HPDE6-E6E7 (cell line): Measurements from ENCODE around the gene PCNP.
A peak's percentile ranks its signal among the peaks of the same experiment; 100 is the strongest.
"Not testable (repeated sequence)": the region's sequence is repeated elsewhere in the genome, so short reads cannot be mapped to it uniquely, and the experiment has no call there.

Experiments
- DNase-seq: peaks from one replicate; pipeline ENCODE4 v3.0.0; 2011; ENCODE audit warnings: missing footprints; ENCODE audit errors: extremely low spot score

PCNP gene

GRCh38 chr3:101633186-101633585 lies 59.2 kb downstream of the PCNP start:
- DNase-seq = no peak

GRCh38 chr3:101634591-101635196 lies 60.7 kb downstream of the PCNP start:
- DNase-seq = no peak

- DNase-seq = no peak
Measured at GRCh38 chr3:101635345-101635744, 61.4 kb downstream of the PCNP start.

GRCh38 chr3:101635954-101636798 lies 62.2 kb downstream of the PCNP start:
- peak; percentile 32 for DNase-seq

- no peak for DNase-seq
Measured at GRCh38 chr3:101637451-101637850, 63.5 kb downstream of the PCNP start.

GRCh38 chr3:101638261-101638745 lies 64.3 kb downstream of the PCNP start:
- DNase-seq = peak; percentile 21

GRCh38 chr3:101639280-101639963 lies 65.4 kb downstream of the PCNP start:
- no peak for DNase-seq

- DNase-seq = no peak
Measured at GRCh38 chr3:101640256-101640655, 66.3 kb downstream of the PCNP start.

- DNase-seq = not testable (repeated sequence)
Measured at GRCh38 chr3:101641397-101642115, 67.6 kb downstream of the PCNP start.

- no peak for DNase-seq
Measured at GRCh38 chr3:101642441-101642840, 68.5 kb downstream of the PCNP start.

GRCh38 chr3:101643009-101643844 lies 69.2 kb downstream of the PCNP start:
- no peak for DNase-seq
